ENCODE data around the gene PPM1N.

PPM1N gene

GRCh38 chr19:45470762-45471081 is 27.5 kb upstream of the PPM1N start:
- TF ChIP-seq ZNF70 (CRISPR knock-in tag; IDR thresholded peaks at IDR 0.05) (no peak), PPARA (CRISPR knock-in tag; IDR thresholded peaks at IDR 0.05; ENCODE audit: borderline replicate concordance) (no peak), ARNTL (CRISPR knock-in tag; IDR thresholded peaks at IDR 0.05; ENCODE audit: borderline replicate concordance, low read depth) (no peak), ESRRG (CRISPR knock-in tag; IDR thresholded peaks at IDR 0.05) (no peak), GLIS3 (CRISPR knock-in tag; IDR thresholded peaks at IDR 0.05) (no peak), BACH2 (CRISPR knock-in tag; IDR thresholded peaks at IDR 0.05; ENCODE audit: borderline replicate concordance) (no peak), ZC3H10 (CRISPR knock-in tag; IDR thresholded peaks at IDR 0.05) (no peak), ISL1 (CRISPR knock-in tag; IDR thresholded peaks at IDR 0.05) (no peak), ZNF8 (CRISPR knock-in tag; IDR thresholded peaks at IDR 0.05) (no peak), OSR1 (CRISPR knock-in tag; IDR thresholded peaks at IDR 0.05) (no peak), TCF4 (CRISPR knock-in tag; IDR thresholded peaks at IDR 0.05; ENCODE audit: borderline replicate concordance) (no peak), ZNF565 (CRISPR knock-in tag; conservative IDR thresholded peaks at IDR 0.05; ENCODE audit: low read depth) (no peak)
- TF ChIP-seq, protein P1, sequence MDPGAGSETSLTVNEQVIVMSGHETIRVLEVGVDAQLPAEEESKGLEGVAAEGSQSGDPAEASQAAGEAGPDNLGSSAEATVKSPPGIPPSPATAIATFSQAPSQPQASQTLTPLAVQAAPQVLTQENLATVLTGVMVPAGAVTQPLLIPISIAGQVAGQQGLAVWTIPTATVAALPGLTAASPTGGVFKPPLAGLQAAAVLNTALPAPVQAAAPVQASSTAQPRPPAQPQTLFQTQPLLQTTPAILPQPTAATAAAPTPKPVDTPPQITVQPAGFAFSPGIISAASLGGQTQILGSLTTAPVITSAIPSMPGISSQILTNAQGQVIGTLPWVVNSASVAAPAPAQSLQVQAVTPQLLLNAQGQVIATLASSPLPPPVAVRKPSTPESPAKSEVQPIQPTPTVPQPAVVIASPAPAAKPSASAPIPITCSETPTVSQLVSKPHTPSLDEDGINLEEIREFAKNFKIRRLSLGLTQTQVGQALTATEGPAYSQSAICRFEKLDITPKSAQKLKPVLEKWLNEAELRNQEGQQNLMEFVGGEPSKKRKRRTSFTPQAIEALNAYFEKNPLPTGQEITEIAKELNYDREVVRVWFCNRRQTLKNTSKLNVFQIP (CRISPR knock-in tag; IDR thresholded peaks at IDR 0.05; ENCODE audit: borderline replicate concordance, low read depth), result no peak
- TF ChIP-seq, protein P2, sequence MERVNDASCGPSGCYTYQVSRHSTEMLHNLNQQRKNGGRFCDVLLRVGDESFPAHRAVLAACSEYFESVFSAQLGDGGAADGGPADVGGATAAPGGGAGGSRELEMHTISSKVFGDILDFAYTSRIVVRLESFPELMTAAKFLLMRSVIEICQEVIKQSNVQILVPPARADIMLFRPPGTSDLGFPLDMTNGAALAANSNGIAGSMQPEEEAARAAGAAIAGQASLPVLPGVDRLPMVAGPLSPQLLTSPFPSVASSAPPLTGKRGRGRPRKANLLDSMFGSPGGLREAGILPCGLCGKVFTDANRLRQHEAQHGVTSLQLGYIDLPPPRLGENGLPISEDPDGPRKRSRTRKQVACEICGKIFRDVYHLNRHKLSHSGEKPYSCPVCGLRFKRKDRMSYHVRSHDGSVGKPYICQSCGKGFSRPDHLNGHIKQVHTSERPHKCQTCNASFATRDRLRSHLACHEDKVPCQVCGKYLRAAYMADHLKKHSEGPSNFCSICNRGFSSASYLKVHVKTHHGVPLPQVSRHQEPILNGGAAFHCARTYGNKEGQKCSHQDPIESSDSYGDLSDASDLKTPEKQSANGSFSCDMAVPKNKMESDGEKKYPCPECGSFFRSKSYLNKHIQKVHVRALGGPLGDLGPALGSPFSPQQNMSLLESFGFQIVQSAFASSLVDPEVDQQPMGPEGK (CRISPR knock-in tag; IDR thresholded peaks at IDR 0.05; ENCODE audit: borderline replicate concordance), result no peak
- TF ChIP-seq, protein P3, sequence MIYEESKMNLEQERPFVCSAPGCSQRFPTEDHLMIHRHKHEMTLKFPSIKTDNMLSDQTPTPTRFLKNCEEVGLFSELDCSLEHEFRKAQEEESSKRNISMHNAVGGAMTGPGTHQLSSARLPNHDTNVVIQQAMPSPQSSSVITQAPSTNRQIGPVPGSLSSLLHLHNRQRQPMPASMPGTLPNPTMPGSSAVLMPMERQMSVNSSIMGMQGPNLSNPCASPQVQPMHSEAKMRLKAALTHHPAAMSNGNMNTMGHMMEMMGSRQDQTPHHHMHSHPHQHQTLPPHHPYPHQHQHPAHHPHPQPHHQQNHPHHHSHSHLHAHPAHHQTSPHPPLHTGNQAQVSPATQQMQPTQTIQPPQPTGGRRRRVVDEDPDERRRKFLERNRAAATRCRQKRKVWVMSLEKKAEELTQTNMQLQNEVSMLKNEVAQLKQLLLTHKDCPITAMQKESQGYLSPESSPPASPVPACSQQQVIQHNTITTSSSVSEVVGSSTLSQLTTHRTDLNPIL (CRISPR knock-in tag; IDR thresholded peaks at IDR 0.05; ENCODE audit: low read depth), result no peak
- TF ChIP-seq, protein P4, sequence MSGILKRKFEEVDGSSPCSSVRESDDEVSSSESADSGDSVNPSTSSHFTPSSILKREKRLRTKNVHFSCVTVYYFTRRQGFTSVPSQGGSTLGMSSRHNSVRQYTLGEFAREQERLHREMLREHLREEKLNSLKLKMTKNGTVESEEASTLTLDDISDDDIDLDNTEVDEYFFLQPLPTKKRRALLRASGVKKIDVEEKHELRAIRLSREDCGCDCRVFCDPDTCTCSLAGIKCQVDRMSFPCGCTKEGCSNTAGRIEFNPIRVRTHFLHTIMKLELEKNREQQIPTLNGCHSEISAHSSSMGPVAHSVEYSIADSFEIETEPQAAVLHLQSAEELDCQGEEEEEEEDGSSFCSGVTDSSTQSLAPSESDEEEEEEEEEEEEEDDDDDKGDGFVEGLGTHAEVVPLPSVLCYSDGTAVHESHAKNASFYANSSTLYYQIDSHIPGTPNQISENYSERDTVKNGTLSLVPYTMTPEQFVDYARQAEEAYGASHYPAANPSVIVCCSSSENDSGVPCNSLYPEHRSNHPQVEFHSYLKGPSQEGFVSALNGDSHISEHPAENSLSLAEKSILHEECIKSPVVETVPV (CRISPR knock-in tag; IDR thresholded peaks at IDR 0.05), result no peak
- ATAC-seq, result no peak

- TF ChIP-seq ZNF8 (CRISPR knock-in tag; IDR thresholded peaks at IDR 0.05) (no peak), ISL1 (CRISPR knock-in tag; IDR thresholded peaks at IDR 0.05) (no peak)
- TF ChIP-seq, protein P2 (CRISPR knock-in tag; IDR thresholded peaks at IDR 0.05; ENCODE audit: borderline replicate concordance), result 0 out of 2 replicates have a peak, but pooled peaks have one; percentile 19
- ATAC-seq, result no peak
Measured at GRCh38 chr19:45471111-45471930, 26.9 kb upstream of the PPM1N start.

GRCh38 chr19:45471931-45472562 is 26.2 kb upstream of the PPM1N start:
- TF ChIP-seq ZC3H10 (CRISPR knock-in tag; IDR thresholded peaks at IDR 0.05) (no peak), GLIS3 (CRISPR knock-in tag; IDR thresholded peaks at IDR 0.05) (0 out of 2 replicates have a peak, but pooled peaks have one; percentile 37), ISL1 (CRISPR knock-in tag; IDR thresholded peaks at IDR 0.05) (no peak)
- ATAC-seq, result no peak

GRCh38 chr19:45472563-45473366 is 25.5 kb upstream of the PPM1N start:
- no peak for TF ChIP-seq ZFP30 (CRISPR knock-in tag; IDR thresholded peaks at IDR 0.05)
- TF ChIP-seq, protein P2 (CRISPR knock-in tag; IDR thresholded peaks at IDR 0.05; ENCODE audit: borderline replicate concordance), result no peak
- no peak for TF ChIP-seq ISL1 (CRISPR knock-in tag; IDR thresholded peaks at IDR 0.05)
- TF ChIP-seq ZNF8 (CRISPR knock-in tag; IDR thresholded peaks at IDR 0.05), result no peak
- TF ChIP-seq ZFP3 (CRISPR knock-in tag; IDR thresholded peaks at IDR 0.05), result no peak
- TF ChIP-seq BACH2 (CRISPR knock-in tag; IDR thresholded peaks at IDR 0.05; ENCODE audit: borderline replicate concordance), result no peak
- TF ChIP-seq PPARA (CRISPR knock-in tag; IDR thresholded peaks at IDR 0.05; ENCODE audit: borderline replicate concordance), result no peak
- no peak for ATAC-seq

Measured in SK-N-SH treated with all-trans-retinoic acid at 6 μM for 48 hours (cell line).